HepG2 (cell line): Measurements from ENCODE around the gene FAM149A.

Experiments
- ADNP ChIP-seq: sonication (generic); formaldehyde crosslinking; IDR thresholded peaks from 2 replicates; pipeline ENCODE4 v1.4.0; 2020; ENCODE audit warnings: missing genetic modification reagents
- CHD4 ChIP-seq: fragments of 200-600 bp; sonication (generic); IDR thresholded peaks from 2 replicates; pipeline ENCODE4 v1.7.0; 2017; ENCODE audit warnings: mild to moderate bottlenecking, low read length, borderline replicate concordance
- EZH2 ChIP-seq: conservative IDR thresholded peaks from 2 replicates; pipeline ENCODE4 v1.6.1; 2012; ENCODE audit warnings: mild to moderate bottlenecking, low read depth, low read length, moderate library complexity
- JUN ChIP-seq: sonication (generic); formaldehyde crosslinking; IDR thresholded peaks from 2 replicates; pipeline ENCODE4 v1.4.0; 2020; ENCODE audit warnings: mild to moderate bottlenecking, missing genetic modification reagents
- JUND ChIP-seq: sonication (generic); formaldehyde crosslinking; IDR thresholded peaks from 2 replicates; pipeline ENCODE4 v1.8.0; 2022; ENCODE audit warnings: mild to moderate bottlenecking, missing genetic modification reagents
- POLR2AphosphoS5 ChIP-seq: IDR thresholded peaks from 2 replicates; pipeline ENCODE4 v1.6.1; 2012; ENCODE audit warnings: low read depth, low read length
- ZNF12 ChIP-seq: sonication (generic); formaldehyde crosslinking; IDR thresholded peaks from 2 replicates; pipeline ENCODE4 v1.5.0; 2020; ENCODE audit warnings: missing genetic modification reagents
- ZNF256 ChIP-seq: sonication (generic); formaldehyde crosslinking; conservative IDR thresholded peaks from 2 replicates; pipeline ENCODE4 v1.4.0; 2020; ENCODE audit warnings: missing genetic modification reagents
- ZNF335 ChIP-seq: sonication (generic); formaldehyde crosslinking; IDR thresholded peaks from 2 replicates; pipeline ENCODE4 v1.4.0; 2020; ENCODE audit warnings: missing genetic modification reagents
- TF ChIP-seq, protein P1 (sequence below): sonication (generic); formaldehyde crosslinking; IDR thresholded peaks from 2 replicates; pipeline ENCODE4 v1.5.0; 2020; ENCODE audit warnings: mild to moderate bottlenecking, missing genetic modification reagents, moderate library complexity
- TF ChIP-seq, protein P2 (sequence below): sonication (generic); formaldehyde crosslinking; IDR thresholded peaks from 2 replicates; pipeline ENCODE4 v1.4.0; 2020; ENCODE audit warnings: mild to moderate bottlenecking, missing genetic modification reagents
- TF ChIP-seq, protein P3 (sequence below): sonication (generic); formaldehyde crosslinking; IDR thresholded peaks from 2 replicates; pipeline ENCODE4 v1.5.0; 2020; ENCODE audit warnings: missing genetic modification reagents
- TF ChIP-seq, protein P4 (sequence below): sonication (generic); formaldehyde crosslinking; IDR thresholded peaks from 2 replicates; pipeline ENCODE4 v1.5.1; 2020; ENCODE audit warnings: mild to moderate bottlenecking, missing genetic modification reagents, moderate library complexity
- TF ChIP-seq, protein P5 (sequence below): sonication (generic); formaldehyde crosslinking; IDR thresholded peaks from 2 replicates; pipeline ENCODE4 v1.8.0; 2023; ENCODE audit warnings: mild to moderate bottlenecking, missing genetic modification reagents

DNA sequence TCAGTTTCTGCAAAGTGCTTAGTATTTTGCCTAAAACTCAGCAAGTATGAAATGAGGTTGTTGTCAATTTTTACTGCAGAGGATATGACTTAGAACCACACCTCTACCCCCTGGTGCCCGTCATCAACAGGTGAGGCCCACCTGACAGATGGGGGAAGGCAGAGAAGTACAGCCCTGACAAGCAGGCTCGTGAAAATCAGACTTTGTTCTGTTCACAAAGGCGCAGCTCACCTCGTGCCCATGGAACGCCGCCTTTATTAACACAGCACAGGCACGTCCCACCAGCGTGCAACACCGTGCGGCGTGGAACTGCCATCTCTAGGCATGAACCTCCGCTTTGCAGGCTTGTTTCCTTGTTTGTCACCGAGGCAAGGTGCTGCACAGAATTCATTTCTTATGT is 100.2 kb downstream of the FAM149A start:
- TF ChIP-seq, protein P1, sequence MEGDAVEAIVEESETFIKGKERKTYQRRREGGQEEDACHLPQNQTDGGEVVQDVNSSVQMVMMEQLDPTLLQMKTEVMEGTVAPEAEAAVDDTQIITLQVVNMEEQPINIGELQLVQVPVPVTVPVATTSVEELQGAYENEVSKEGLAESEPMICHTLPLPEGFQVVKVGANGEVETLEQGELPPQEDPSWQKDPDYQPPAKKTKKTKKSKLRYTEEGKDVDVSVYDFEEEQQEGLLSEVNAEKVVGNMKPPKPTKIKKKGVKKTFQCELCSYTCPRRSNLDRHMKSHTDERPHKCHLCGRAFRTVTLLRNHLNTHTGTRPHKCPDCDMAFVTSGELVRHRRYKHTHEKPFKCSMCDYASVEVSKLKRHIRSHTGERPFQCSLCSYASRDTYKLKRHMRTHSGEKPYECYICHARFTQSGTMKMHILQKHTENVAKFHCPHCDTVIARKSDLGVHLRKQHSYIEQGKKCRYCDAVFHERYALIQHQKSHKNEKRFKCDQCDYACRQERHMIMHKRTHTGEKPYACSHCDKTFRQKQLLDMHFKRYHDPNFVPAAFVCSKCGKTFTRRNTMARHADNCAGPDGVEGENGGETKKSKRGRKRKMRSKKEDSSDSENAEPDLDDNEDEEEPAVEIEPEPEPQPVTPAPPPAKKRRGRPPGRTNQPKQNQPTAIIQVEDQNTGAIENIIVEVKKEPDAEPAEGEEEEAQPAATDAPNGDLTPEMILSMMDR (CRISPR knock-in tag), result no peak
- TF ChIP-seq JUN, result no peak
- TF ChIP-seq, protein P2, sequence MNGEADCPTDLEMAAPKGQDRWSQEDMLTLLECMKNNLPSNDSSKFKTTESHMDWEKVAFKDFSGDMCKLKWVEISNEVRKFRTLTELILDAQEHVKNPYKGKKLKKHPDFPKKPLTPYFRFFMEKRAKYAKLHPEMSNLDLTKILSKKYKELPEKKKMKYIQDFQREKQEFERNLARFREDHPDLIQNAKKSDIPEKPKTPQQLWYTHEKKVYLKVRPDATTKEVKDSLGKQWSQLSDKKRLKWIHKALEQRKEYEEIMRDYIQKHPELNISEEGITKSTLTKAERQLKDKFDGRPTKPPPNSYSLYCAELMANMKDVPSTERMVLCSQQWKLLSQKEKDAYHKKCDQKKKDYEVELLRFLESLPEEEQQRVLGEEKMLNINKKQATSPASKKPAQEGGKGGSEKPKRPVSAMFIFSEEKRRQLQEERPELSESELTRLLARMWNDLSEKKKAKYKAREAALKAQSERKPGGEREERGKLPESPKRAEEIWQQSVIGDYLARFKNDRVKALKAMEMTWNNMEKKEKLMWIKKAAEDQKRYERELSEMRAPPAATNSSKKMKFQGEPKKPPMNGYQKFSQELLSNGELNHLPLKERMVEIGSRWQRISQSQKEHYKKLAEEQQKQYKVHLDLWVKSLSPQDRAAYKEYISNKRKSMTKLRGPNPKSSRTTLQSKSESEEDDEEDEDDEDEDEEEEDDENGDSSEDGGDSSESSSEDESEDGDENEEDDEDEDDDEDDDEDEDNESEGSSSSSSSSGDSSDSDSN (CRISPR knock-in tag), result no peak
- no peak for TF ChIP-seq ZNF12 (CRISPR knock-in tag)
- TF ChIP-seq, protein P3, sequence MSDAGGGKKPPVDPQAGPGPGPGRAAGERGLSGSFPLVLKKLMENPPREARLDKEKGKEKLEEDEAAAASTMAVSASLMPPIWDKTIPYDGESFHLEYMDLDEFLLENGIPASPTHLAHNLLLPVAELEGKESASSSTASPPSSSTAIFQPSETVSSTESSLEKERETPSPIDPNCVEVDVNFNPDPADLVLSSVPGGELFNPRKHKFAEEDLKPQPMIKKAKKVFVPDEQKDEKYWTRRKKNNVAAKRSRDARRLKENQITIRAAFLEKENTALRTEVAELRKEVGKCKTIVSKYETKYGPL (CRISPR knock-in tag), result no peak
- no peak for TF ChIP-seq JUND (CRISPR knock-in tag)
- no peak for TF ChIP-seq CHD4
- no peak for TF ChIP-seq EZH2
- TF ChIP-seq ADNP (CRISPR knock-in tag), result no peak
- TF ChIP-seq, protein P4, sequence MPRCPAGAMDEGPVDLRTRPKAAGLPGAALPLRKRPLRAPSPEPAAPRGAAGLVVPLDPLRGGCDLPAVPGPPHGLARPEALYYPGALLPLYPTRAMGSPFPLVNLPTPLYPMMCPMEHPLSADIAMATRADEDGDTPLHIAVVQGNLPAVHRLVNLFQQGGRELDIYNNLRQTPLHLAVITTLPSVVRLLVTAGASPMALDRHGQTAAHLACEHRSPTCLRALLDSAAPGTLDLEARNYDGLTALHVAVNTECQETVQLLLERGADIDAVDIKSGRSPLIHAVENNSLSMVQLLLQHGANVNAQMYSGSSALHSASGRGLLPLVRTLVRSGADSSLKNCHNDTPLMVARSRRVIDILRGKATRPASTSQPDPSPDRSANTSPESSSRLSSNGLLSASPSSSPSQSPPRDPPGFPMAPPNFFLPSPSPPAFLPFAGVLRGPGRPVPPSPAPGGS (CRISPR knock-in tag), result no peak
- TF ChIP-seq ZNF335, result no peak
- no peak for TF ChIP-seq POLR2AphosphoS5
- no peak for TF ChIP-seq ZNF256 (CRISPR knock-in tag)
- TF ChIP-seq, protein P5, sequence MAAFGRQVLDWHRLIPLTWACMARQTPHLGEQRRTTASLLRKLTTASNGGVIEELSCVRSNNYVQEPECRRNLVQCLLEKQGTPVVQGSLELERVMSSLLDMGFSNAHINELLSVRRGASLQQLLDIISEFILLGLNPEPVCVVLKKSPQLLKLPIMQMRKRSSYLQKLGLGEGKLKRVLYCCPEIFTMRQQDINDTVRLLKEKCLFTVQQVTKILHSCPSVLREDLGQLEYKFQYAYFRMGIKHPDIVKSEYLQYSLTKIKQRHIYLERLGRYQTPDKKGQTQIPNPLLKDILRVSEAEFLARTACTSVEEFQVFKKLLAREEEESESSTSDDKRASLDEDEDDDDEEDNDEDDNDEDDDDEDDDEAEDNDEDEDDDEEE (CRISPR knock-in tag), result no peak
